ENCODE results near the gene JAK1. TPM values are rescaled to one million over a fixed set of nuclear protein-coding genes. Genes with fewer than 3 reads are reported as not detected.

The JAK1 gene
- total and polyA plus RNA-seq, 9 of the 15 experiments (the other 6 are each of a cell fraction or from before 2014, with no cell fraction given), result 9.7 to 44.1 (median 42.5) TPM

DNA sequence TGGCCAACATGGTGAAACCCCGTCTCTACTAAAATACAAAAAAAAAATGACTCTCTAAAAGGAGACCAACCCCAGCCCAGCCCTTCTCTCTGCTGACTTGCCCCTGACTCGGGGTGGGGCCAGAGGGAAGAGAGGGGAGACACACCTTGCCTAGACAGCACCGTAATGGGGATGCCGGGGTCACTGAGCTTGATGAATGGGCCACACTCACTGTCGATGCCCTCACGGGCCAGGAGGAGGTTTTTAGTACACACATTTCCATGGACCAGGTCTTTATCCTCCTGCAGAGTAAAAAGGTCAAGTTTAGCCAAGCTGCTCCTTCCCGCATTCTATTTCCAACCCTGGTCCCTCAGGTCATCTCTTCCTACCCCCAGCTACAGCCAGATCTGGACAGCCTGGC, 121.7 kb downstream of the JAK1 start:
- no peak overlapping the region for H3K4me3 ChIP-seq
- POLR2A ChIA-PET, result interaction anchor here (1.2 kb wide), 1 partner anchor 65 kb away, joined by 3 read pairs; no protein-coding TSS in a partner anchor
- CTCF ChIA-PET (ENCODE audit: low intra/inter-chr PET ratio), result no interaction called here
- DNase-seq (ENCODE audit: extremely low read depth in 1 of 4, low spot score in 3 of 4), result no peak
- peaks cover 67% of the 10 kb centered on the region; the same call in 2 of the 3 replicates for H3K36me3 ChIP-seq (ENCODE audit: control insufficient read depth, insufficient read depth, low read length)
- no peak for ATAC-seq
- H2AFZ ChIP-seq (ENCODE audit: low read depth, low read length), result no peak overlapping the region
- H3K9ac ChIP-seq (ENCODE audit: insufficient read depth in 1 of 2, low read depth in 2 of 2, low read length in 2 of 2), result no peak overlapping the region
- WGBS (ENCODE audit: insufficient coverage, low coverage, missing lambda C conversion rate), result 92% methylated on average over 7 of the region's 7 CpGs
- H3K27me3 ChIP-seq (ENCODE audit: control insufficient read depth in 2 of 2, insufficient read depth in 2 of 2, low read length in 2 of 2), result no peaks in the 10 kb centered on the region
- no peak for TF ChIP-seq ZNF699 (CRISPR knock-in tag; IDR thresholded peaks at IDR 0.05; ENCODE audit: insufficient replicate concordance)
- no peaks in the 10 kb centered on the region for H4K20me1 ChIP-seq (replicated peaks; ENCODE audit: control insufficient read depth, insufficient read depth, low read length)
- BruUV-seq (replicated peaks), result no TSS peak
- H3K4me2 ChIP-seq (ENCODE audit: insufficient read depth, low read length), result no peak overlapping the region
- H3K9me3 ChIP-seq (replicated peaks; ENCODE audit: control insufficient read depth, insufficient read depth, low read depth, low read length), result no peaks in the 10 kb centered on the region
- no peak for FAIRE-seq
- in situ Hi-C loops (cut with MboI) (no loop called here), intact Hi-C loops (cut with micrococcal nuclease) (no loop called here)
- no peaks in the 10 kb centered on the region for H3K4me1 ChIP-seq (replicated peaks in 1 of 2; ENCODE audit: control insufficient read depth in 2 of 2, insufficient read depth in 2 of 2, low read length in 2 of 2)
- H3K79me2 ChIP-seq (ENCODE audit: control insufficient read depth, insufficient read depth, low read length), result no peaks in the 10 kb centered on the region
- no peaks in the 10 kb centered on the region for H3K9me1 ChIP-seq (ENCODE audit: control insufficient read depth, insufficient read depth, low read length)
- no peak overlapping the region for H3K27ac ChIP-seq (ENCODE audit: extremely low read depth, low read depth, low read length)

GRCh38 chr1:64844175-64844574, 122.2 kb downstream of the JAK1 start:
- Histone ChIP-seq H3K9me3 (replicated peaks; ENCODE audit: control insufficient read depth, insufficient read depth, low read depth, low read length) (no peaks in the 10 kb centered on the region), H3K4me3 (no peak overlapping the region), H4K20me1 (replicated peaks; ENCODE audit: control insufficient read depth, insufficient read depth, low read length) (no peaks in the 10 kb centered on the region), H3K4me1 (replicated peaks in 1 of 2; ENCODE audit: control insufficient read depth in 2 of 2, insufficient read depth in 2 of 2, low read length in 2 of 2) (no peaks in the 10 kb centered on the region), H3K36me3 (ENCODE audit: control insufficient read depth, insufficient read depth, low read length) (peaks cover 69% of the 10 kb centered on the region; the same call in 2 of the 3 replicates), H3K9ac (ENCODE audit: insufficient read depth in 1 of 2, low read depth in 2 of 2, low read length in 2 of 2) (no peak overlapping the region), H3K79me2 (ENCODE audit: control insufficient read depth, insufficient read depth, low read length) (no peaks in the 10 kb centered on the region), H3K27ac (ENCODE audit: extremely low read depth, low read depth, low read length) (no peak overlapping the region), H3K27me3 (ENCODE audit: control insufficient read depth in 2 of 2, insufficient read depth in 2 of 2, low read length in 2 of 2) (no peaks in the 10 kb centered on the region), H3K4me2 (ENCODE audit: insufficient read depth, low read length) (no peak overlapping the region), H3K9me1 (ENCODE audit: control insufficient read depth, insufficient read depth, low read length) (no peaks in the 10 kb centered on the region), H2AFZ (ENCODE audit: low read depth, low read length) (no peak overlapping the region)
- ChIA-PET CTCF (ENCODE audit: low intra/inter-chr PET ratio) (no interaction called here), POLR2A (no interaction called here)
- FAIRE-seq (no peak), ATAC-seq (no peak), DNase-seq (ENCODE audit: extremely low read depth in 1 of 4, low spot score in 3 of 4) (no peak)
- in situ Hi-C loops (cut with MboI), result no loop called here
- 94% methylated on average over 7 of the region's 7 CpGs for WGBS (ENCODE audit: insufficient coverage, low coverage, missing lambda C conversion rate)
- BruUV-seq (replicated peaks), result no TSS peak
- intact Hi-C loops (cut with micrococcal nuclease), result no loop called here
- TF ChIP-seq FOXM1 (IDR thresholded peaks at IDR 0.05; ENCODE audit: low read depth) (no peak), FOXM1 (CRISPR knock-in tag; IDR thresholded peaks at IDR 0.05; ENCODE audit: low read depth) (no peak), USF2 (CRISPR knock-in tag; IDR thresholded peaks at IDR 0.05) (no peak), HNRNPUL1 (IDR thresholded peaks at IDR 0.05; ENCODE audit: low read length) (no peak), ATF3 (IDR thresholded peaks at IDR 0.05) (no peak), ATF3 (CRISPR knock-in tag; conservative IDR thresholded peaks at IDR 0.05) (no peak), ZNF274 (IDR thresholded peaks at IDR 0.05; ENCODE audit: borderline replicate concordance, low read depth, low read length) (no peak), ZBTB11 (CRISPR knock-in tag; IDR thresholded peaks at IDR 0.05) (no peak), ZNF134 (CRISPR knock-in tag; conservative IDR thresholded peaks at IDR 0.05) (no peak)

All from K562 (cell line).